ENCODE data around the gene FAAP20. TPM values are rescaled to one million over a fixed set of nuclear protein-coding genes. Genes with fewer than 3 reads are reported as not detected.

The FAAP20 gene
- total and polyA plus RNA-seq, 9 of the 15 experiments (the other 6 are each of a cell fraction or from before 2014, with no cell fraction given) = 0.58 to 143 (median 9.9) TPM

- H3K27me3 ChIP-seq (ENCODE audit: control insufficient read depth in 2 of 2, insufficient read depth in 2 of 2, low read length in 2 of 2) = no peaks in the 10 kb centered on the region
- H3K4me3 ChIP-seq = no peak overlapping the region
- FAIRE-seq = no peak
- DNase-seq (ENCODE audit: extremely low read depth in 1 of 4, low spot score in 3 of 4) = peak in 2 of 4 experiments; percentile 33 to 41
- peak; percentile 12; the same call in 2 of the 3 replicates for ATAC-seq
- peaks cover 52% of the 10 kb centered on the region; the same call in 1 of the 2 replicates for H4K20me1 ChIP-seq (replicated peaks; ENCODE audit: control insufficient read depth, insufficient read depth, low read length)
- TF ChIP-seq ZNF124 (CRISPR knock-in tag; IDR thresholded peaks at IDR 0.05) (no peak), ZBTB43 (CRISPR knock-in tag; IDR thresholded peaks at IDR 0.05) (no peak), ZNF431 (CRISPR knock-in tag; IDR thresholded peaks at IDR 0.05) (no peak), NFIC (IDR thresholded peaks at IDR 0.05) (peak; percentile 52), NELFE (IDR thresholded peaks at IDR 0.05; ENCODE audit: insufficient read depth, insufficient read length) (no peak), CC2D1A (IDR thresholded peaks at IDR 0.05) (no peak), ZNF75A (CRISPR knock-in tag; IDR thresholded peaks at IDR 0.05) (no peak), STAT5B (CRISPR knock-in tag; IDR thresholded peaks at IDR 0.05) (no peak), RB1 (IDR thresholded peaks at IDR 0.05; ENCODE audit: low read depth) (no peak), ZNF41 (CRISPR knock-in tag; conservative IDR thresholded peaks at IDR 0.05) (no peak), ZNF77 (CRISPR knock-in tag; IDR thresholded peaks at IDR 0.05) (no peak), KDM5B (IDR thresholded peaks at IDR 0.05; ENCODE audit: insufficient replicate concordance, low read depth, low read length) (no peak), EGR1 (conservative IDR thresholded peaks at IDR 0.05) (peak; percentile 37; the same call in 1 of the 2 replicates), TGIF2 (CRISPR knock-in tag; IDR thresholded peaks at IDR 0.05) (no peak), ARHGAP35 (IDR thresholded peaks at IDR 0.05; ENCODE audit: partially characterized antibody) (no peak), HINFP (tag; conservative IDR thresholded peaks at IDR 0.05; ENCODE audit: low read depth) (no peak)
- H2AFZ ChIP-seq (ENCODE audit: low read depth, low read length) = no peak overlapping the region
- no peaks in the 10 kb centered on the region for H3K9me3 ChIP-seq (replicated peaks; ENCODE audit: control insufficient read depth, insufficient read depth, low read depth, low read length)
- no peak overlapping the region for H3K27ac ChIP-seq (ENCODE audit: extremely low read depth, low read depth, low read length)
- peaks cover 21% of the 10 kb centered on the region for H3K9me1 ChIP-seq (ENCODE audit: control insufficient read depth, insufficient read depth, low read length)
- in situ Hi-C loops (cut with MboI) = no loop called here
- CTCF ChIA-PET (ENCODE audit: low intra/inter-chr PET ratio) = no interaction called here
- H3K4me1 ChIP-seq (replicated peaks in 1 of 2; ENCODE audit: control insufficient read depth in 2 of 2, insufficient read depth in 2 of 2, low read length in 2 of 2) = peaks cover 0 to 59% of the 10 kb centered on the region in 2 experiments; a peak in 4 of 5 replicates
- intact Hi-C loops (cut with micrococcal nuclease) = no loop called here
- POLR2A ChIA-PET = interaction anchor here (0.6 to 5.7 kb wide), 7 partner anchors 7 to 53 kb away, joined by 3 to 33 read pairs (median 3); partner anchors contain the start of genes FAAP20 and SKI
- peaks cover 34% of the 10 kb centered on the region; the same call in 1 of the 3 replicates for H3K36me3 ChIP-seq (ENCODE audit: control insufficient read depth, insufficient read depth, low read length)
- H3K4me2 ChIP-seq (ENCODE audit: insufficient read depth, low read length) = no peak overlapping the region
- WGBS (ENCODE audit: insufficient coverage, low coverage, missing lambda C conversion rate) = 85% methylated on average over 29 of the region's 30 CpGs
- peaks cover 95% of the 10 kb centered on the region for H3K79me2 ChIP-seq (ENCODE audit: control insufficient read depth, insufficient read depth, low read length)
- BruUV-seq (replicated peaks) = no TSS peak
- H3K9ac ChIP-seq (ENCODE audit: insufficient read depth in 1 of 2, low read depth in 2 of 2, low read length in 2 of 2) = peak overlapping the region in 1 of 2 experiments; percentile 60; a peak in 2 of 4 replicates
These were observed 45.9 kb upstream of the FAAP20 start for GRCh38 chr1:2240270-2241156.
